ENCODE data around the gene USP3.

Gene USP3

DNA sequence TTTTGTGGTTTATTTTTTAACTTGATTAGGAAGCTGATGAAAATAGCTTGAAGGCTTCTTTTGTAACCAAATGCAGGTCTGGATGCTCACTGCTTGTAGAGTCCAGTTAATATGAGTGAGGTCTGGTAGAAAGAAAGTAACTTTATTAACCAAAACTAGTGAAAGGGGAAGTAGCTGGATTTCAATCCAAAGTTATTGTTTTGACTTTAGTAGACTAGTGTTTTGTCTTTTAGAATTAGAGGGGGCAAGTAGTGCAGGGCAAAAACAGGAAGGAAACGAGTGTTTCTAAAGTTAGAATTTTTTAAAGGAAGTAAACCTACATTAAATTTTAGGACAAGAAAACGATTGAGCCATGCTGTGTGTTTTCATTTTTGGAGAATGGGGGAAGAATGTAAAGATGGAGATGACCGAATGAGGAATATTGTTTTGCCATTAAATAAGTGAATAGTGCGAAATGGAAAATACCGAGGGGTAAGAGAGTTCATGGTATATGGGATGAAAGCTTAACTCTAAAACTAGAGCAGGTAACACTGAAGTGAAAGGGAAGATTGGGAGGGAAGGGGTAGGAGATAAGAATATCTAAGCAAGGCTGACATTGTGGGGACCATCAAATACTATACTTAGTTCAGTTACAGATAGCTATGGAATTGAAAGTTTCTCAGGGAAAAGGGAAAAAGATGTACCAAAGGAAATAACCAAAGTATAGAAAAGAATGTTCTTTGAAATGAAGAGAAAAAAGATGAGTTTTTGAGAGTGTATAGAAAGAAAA is 40.0 kb downstream of the USP3 start:
- DNase-seq (ENCODE audit: low read depth): no peak

DNA sequence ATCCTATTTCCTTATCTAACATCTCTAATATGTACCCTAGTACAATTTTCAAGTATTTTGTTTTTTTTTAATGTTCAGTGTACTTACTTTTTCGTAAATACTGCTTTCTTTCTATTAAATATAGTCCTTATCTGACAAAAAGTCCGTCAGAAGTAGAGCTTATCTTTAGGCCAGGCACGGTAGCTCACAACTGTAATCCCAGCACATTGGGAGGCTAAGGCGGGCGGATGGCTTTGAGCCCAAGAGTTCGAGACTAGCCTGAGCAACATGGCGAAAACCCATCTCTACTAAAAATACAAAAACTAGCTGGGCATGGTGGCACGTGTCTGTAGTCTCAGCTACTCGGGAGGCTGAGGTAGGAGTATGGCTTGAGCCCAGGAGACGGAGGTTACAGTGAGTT is 41.1 kb downstream of the USP3 start:
- DNase-seq (ENCODE audit: low read depth): no peak

DNA sequence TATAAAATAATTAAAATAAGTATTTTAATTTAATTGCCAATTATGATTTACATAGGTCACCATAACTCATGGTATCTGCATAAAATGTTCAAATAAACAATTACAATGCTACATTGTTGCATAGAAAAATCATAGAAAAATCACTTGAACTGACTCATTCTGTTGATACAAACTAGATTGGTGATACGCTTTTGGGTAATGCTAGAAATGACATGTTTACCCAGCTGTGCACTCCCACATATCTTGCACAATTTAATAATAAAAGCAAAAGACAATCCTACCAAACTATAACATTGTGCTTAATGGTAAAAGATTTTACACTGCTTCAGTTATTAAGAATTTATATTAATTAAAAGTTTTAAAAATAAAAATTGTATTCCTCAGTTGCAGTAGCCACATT is 47.0 kb downstream of the USP3 start:
- no peak for DNase-seq (ENCODE audit: low read depth)

- DNase-seq (ENCODE audit: low read depth): no peak
Measured at GRCh38 chr15:63553388-63553791, 49.0 kb downstream of the USP3 start.

DNA sequence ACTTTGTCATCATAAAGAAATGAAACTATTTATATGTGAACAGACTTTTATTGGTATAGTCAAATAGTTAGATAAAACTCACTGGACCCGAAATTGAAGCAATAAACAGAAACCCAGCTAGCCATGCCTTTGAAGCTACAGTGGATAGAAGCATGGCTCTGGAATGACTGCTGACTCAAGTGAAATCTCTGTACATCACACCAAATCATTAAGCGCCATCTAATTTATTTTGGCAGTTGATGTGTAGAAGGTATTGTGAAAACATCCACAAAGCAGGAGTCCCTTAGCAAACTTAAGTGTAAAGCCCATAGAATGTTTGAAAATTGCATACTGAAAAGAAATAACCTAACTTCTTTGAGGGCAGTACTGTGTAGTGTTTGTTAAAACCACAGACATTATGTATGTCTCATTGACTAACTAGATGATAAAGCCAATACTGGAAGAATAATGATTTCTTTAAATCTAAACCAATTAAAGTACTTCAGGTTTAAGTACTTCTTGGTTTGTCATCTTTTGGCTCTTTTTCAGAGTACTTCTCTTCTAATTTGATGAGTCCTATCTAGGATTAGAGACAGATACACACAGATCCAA is 50.0 kb downstream of the USP3 start:
- no peak for DNase-seq (ENCODE audit: low read depth)

DNA sequence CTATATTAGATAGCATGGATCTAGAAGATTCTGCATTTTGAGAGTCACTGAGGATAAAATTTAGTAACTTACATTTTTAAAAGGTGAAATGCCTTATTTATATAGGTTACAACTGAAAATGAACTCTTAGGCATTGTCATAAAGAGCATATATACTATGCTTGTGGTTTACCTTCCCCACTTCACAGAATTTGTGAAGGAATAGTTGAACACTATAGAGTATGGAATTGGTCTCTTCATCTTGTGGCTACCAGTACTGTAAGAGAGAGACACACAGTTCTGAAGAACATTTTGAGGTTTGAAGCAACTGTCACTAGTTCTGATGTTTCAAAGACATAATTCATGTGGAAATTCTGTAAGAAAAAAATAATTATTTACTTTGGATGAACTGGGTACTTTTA is 51.1 kb downstream of the USP3 start:
- no peak for DNase-seq (ENCODE audit: low read depth)

DNA sequence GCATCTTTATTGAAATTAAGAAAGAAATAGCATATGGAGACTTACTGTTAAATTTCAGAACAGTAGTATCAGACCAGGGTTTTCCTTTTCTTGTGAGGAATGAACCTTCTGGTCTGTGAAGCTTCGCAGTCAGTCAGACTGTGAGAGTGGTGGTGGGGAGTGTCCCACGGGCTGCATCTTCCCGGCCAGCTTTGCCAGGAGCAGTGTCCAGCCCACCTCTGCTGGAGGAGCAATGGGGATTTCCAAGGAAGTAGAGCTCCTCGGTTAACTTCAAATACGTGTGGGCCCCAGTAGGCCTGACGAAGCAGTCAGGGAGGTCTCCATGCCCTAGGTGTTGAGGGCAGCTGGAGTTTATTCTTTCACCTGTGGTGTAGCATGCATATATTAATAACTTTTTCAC is 51.9 kb downstream of the USP3 start:
- DNase-seq (ENCODE audit: low read depth): no peak

GRCh38 chr15:63556736-63557135 is 52.3 kb downstream of the USP3 start:
- DNase-seq (ENCODE audit: low read depth): no peak

GRCh38 chr15:63559753-63560152 is 55.4 kb downstream of the USP3 start:
- no peak for DNase-seq (ENCODE audit: low read depth)

DNA sequence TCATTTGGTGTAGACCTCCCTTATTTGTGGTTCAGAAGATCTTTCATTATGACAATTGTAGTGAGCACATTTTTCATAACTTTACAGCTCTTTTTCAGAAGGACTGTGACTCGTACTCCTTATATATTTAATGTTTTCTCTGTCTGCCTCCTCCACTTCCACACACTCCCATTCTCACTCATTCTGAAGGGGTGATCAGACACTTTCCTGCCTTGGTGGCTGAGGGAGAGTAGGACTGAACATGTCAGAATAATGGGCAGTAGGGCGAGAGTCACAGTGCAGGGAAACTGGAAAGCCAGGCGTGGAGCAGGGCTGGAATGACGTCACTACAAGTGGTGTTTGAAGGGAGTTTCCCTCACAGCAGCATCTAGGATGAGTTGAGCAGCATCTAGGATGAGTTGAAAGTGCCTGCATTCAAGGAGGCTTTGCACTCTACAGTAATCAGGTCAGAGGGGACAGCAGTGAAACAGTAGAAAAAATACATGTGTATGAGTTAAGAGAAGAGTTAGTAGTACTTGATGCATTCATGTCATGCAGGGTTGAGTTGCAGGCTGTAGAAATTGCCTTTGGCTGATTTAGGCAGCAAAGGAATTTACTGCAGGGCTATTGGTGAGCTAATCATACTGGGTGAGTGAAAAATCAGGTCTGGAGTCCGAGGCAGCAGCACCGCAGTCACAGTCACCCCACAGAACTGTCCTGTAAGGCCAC is 56.5 kb downstream of the USP3 start:
- DNase-seq (ENCODE audit: low read depth): no peak

GRCh38 chr15:63564093-63564492 is 59.7 kb downstream of the USP3 start:
- DNase-seq (ENCODE audit: low read depth): no peak

GRCh38 chr15:63565536-63566186 is 61.3 kb downstream of the USP3 start:
- no peak for DNase-seq (ENCODE audit: low read depth)

DNA sequence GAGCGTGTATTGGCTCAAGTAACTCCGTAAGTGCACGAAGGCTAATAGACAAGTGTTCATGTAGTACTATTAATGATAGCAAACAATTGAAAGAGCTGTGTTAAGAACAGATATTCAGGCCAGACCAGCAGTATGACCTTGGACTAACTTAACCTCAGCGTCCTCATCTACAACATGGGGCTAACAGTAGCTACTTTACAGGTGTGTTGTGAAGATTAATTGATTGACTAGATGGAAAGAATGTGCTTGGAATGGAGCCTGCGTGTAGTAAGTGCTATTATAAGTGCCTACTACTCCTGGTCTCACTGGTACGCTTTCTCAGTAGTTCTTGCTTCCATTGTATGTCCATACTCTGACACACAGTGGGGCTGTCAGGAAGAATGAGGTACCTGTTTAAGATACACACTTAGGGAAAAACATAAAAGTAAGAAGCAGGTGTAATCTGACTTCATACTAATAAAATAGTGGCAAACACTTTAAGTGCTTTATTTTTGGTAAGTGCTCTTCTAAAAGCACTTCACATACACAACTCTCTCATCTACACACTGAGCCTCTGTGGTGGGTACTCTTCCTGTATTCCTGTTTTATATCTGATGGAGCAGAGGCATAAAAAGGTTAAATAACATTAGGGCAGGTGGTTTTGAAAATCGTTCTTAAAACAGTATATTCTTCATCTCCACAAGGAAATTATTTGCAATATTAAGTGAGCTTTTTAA is 68.5 kb downstream of the USP3 start:
- DNase-seq (ENCODE audit: low read depth): no peak

GRCh38 chr15:63573533-63573932 is 69.1 kb downstream of the USP3 start:
- no peak for DNase-seq (ENCODE audit: low read depth)

- DNase-seq (ENCODE audit: low read depth): no peak
Measured at GRCh38 chr15:63575312-63575711, 70.9 kb downstream of the USP3 start.

- DNase-seq (ENCODE audit: low read depth): no peak
Measured at GRCh38 chr15:63576441-63576840, 72.0 kb downstream of the USP3 start.

- no peak for DNase-seq (ENCODE audit: low read depth)
Measured at GRCh38 chr15:63582179-63582578, 77.8 kb downstream of the USP3 start.

DNA sequence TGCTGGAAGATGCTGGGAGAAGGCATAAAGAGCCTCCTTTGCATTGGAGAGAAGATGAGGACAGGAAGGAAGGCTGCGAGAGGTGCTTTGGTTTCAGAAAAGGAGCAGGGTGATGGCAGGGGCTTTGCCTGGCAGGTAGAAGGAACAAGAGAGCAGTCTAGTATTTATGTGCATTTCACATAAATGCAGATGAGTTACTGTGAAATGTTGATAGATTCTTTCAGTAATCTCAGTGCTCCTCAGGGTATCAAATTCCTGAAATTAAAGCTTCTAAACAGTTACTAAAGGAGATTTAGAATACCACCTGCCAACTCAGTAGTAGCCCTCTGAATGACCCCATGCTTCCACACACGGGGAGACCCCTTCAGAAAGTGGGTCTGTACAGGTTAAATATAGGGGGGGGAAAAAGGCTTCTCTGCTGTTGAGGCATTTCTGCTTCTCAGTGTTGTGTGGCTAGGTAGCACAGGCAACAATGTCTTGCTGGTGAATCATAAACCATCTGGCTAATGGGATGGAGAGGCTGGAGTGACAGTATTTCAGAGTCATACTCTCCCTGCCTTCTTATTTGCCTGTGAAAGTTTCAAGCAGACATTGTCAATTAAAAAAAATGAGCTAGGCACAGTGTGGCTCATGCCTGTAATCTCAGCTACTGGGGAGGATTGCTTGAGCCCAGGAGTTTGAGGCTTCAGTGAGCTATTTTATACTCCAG is 78.5 kb downstream of the USP3 start:
- DNase-seq (ENCODE audit: low read depth): no peak

GRCh38 chr15:63586790-63587189 is 82.4 kb downstream of the USP3 start:
- DNase-seq (ENCODE audit: low read depth): no peak

GRCh38 chr15:63587527-63587926 is 83.1 kb downstream of the USP3 start:
- no peak for DNase-seq (ENCODE audit: low read depth)

GRCh38 chr15:63588826-63589225 is 84.4 kb downstream of the USP3 start:
- DNase-seq (ENCODE audit: low read depth): no peak
